HepG2 (cell line): ENCODE measurements around the gene TECRL. TPM values are rescaled to one million over a fixed set of nuclear protein-coding genes. Genes with fewer than 3 reads are reported as not detected.

ENCODE experiments used
- ATAC-seq: fragments of 200-7000 bp; cut with Tn5 transposase; 3 replicates; pipeline ENCODE4 v1.9.1; 2020; ENCODE audit warnings: mild to moderate bottlenecking, moderate library complexity
- BruUV-seq: library from RNA; stranded (reverse); fragments of 400-500 nt; replicated peaks from 2 replicates; lab custom pipeline; 2021; lab: Mats Ljungman, UMichigan
- CTCF ChIA-PET: fragments of 300-600 bp; formaldehyde crosslinking; extraction: SDS; loops from one replicate; lab custom pipeline; 2021; ENCODE audit warnings: low total read pairs, inconsistent platforms, low intra/inter-chr PET ratio; lab: Yijun Ruan, JAX
- POLR2A ChIA-PET: fragments of 350-600 bp; sonication (Branson Sonifier 250); formaldehyde crosslinking; loops from one replicate; lab custom pipeline; 2020; ENCODE audit warnings: antibody characterized with exemption, inconsistent platforms; lab: Yijun Ruan, JAX
- DNase-seq: peaks from one replicate; pipeline ENCODE4 v3.0.0-alpha.2; 2015; ENCODE audit warnings: low spot score
- FAIRE-seq: peaks from 3 replicates; lab custom pipeline; 2011; peaks lifted over from hg19 to GRCh38; lab: Jason Lieb, UNC
- H2AFZ ChIP-seq: one replicate; pipeline ENCODE4 v1.6.1; 2011; ENCODE audit warnings: low read length, inconsistent platforms
- H3K27ac ChIP-seq: fragments of 300-600 bp; 3 replicates; pipeline ENCODE4 v1.8.0; 2011; ENCODE audit warnings: mixed run types, mild to moderate bottlenecking, mixed read lengths, low read length, inconsistent platforms; ENCODE audit not compliant: insufficient read depth; ENCODE audit errors: extremely low read length
- H3K27me3 ChIP-seq, 2 experiments: fragments of 200-600 bp in 1 of 2; 2 replicates in 1 of 2; 3 replicates in 1 of 2; pipeline versions ENCODE4 v1.6.0 to v1.8.0; 2011; ENCODE audit warnings: low read length in 2 of 2, mild to moderate bottlenecking in 2 of 2, moderate library complexity in 2 of 2, inconsistent platforms in 1 of 2; ENCODE audit not compliant: insufficient read depth in 2 of 2, control insufficient read depth in 1 of 2
- H3K36me3 ChIP-seq, 2 experiments: fragments of 200-600 bp in 1 of 2; replicated peaks in 1 of 2; 2 replicates in 1 of 2; 3 replicates in 1 of 2; pipeline versions ENCODE4 v1.5.1 to v1.8.0; 2011; ENCODE audit warnings: low read length in 2 of 2, inconsistent platforms in 1 of 2; ENCODE audit not compliant: insufficient read depth in 2 of 2, control insufficient read depth in 1 of 2
- H3K4me1 ChIP-seq: 2 replicates; pipeline ENCODE4 v1.5.1; 2012; ENCODE audit warnings: low read length, inconsistent platforms; ENCODE audit not compliant: insufficient read depth
- H3K4me2 ChIP-seq: 2 replicates; pipeline ENCODE4 v1.6.0; 2011; ENCODE audit warnings: low read depth, low read length, inconsistent platforms
- H3K4me3 ChIP-seq, 3 experiments: fragments of 200-600 bp in 1 of 3; sonication (generic), shearing (Covaris generic) in 1 of 3; replicated peaks in 1 of 3; 2 replicates each; pipeline ENCODE4 v1.5.1; 2011 to 2016; ENCODE audit warnings: low read length in 3 of 3, inconsistent platforms in 2 of 3, low read depth in 2 of 3, mild to moderate bottlenecking in 2 of 3, control low read depth in 1 of 3, mixed read lengths in 1 of 3; ENCODE audit not compliant: insufficient read depth in 1 of 3
- H3K79me2 ChIP-seq: one replicate; pipeline ENCODE4 v1.6.1; 2011; ENCODE audit warnings: low read length, inconsistent platforms; ENCODE audit not compliant: insufficient read depth
- H3K9ac ChIP-seq: 2 replicates; pipeline ENCODE4 v1.6.0; 2011; ENCODE audit warnings: mild to moderate bottlenecking, low read depth, low read length, inconsistent platforms; ENCODE audit not compliant: insufficient read depth
- H3K9me3 ChIP-seq: 2 replicates; pipeline ENCODE4 v1.5.1; 2012; ENCODE audit warnings: mild to moderate bottlenecking, low read length
- H4K20me1 ChIP-seq: 2 replicates; pipeline ENCODE4 v1.6.0; 2011; ENCODE audit warnings: inconsistent platforms, mild to moderate bottlenecking, low read length, moderate library complexity; ENCODE audit not compliant: insufficient read depth
- CBX1 ChIP-seq: IDR thresholded peaks from one replicate; pipeline ENCODE4 v1.6.1; 2016; ENCODE audit warnings: antibody characterized with exemption, low read depth
- EP300 ChIP-seq, 3 experiments: sonication (generic) in 1 of 3; formaldehyde crosslinking in 1 of 3; IDR thresholded peaks; 2 replicates each; pipeline versions ENCODE4 v1.5.1 to v1.6.1; 2011 to 2020; ENCODE audit warnings: low read depth in 2 of 3, low read length in 2 of 3, borderline replicate concordance in 1 of 3, improper control_type of control experiment in 1 of 3, mild to moderate bottlenecking in 1 of 3, missing genetic modification reagents in 1 of 3, moderate library complexity in 1 of 3
- HDAC1 ChIP-seq: sonication (generic); formaldehyde crosslinking; IDR thresholded peaks from 2 replicates; pipeline ENCODE4 v1.5.1; 2020; ENCODE audit warnings: mild to moderate bottlenecking, missing genetic modification reagents
- MED8 ChIP-seq: sonication (generic); formaldehyde crosslinking; IDR thresholded peaks from 2 replicates; pipeline ENCODE4 v1.8.1; 2023; ENCODE audit warnings: mild to moderate bottlenecking, missing genetic modification reagents; ENCODE audit not compliant: insufficient replicate concordance
- MTF2 ChIP-seq: sonication (generic); formaldehyde crosslinking; IDR thresholded peaks from 2 replicates; pipeline ENCODE4 v1.5.0; 2020; ENCODE audit warnings: missing genetic modification reagents, borderline replicate concordance
- POGK ChIP-seq: sonication (generic); formaldehyde crosslinking; conservative IDR thresholded peaks from 2 replicates; pipeline ENCODE4 v1.8.0; 2022; ENCODE audit warnings: mild to moderate bottlenecking, moderate library complexity, missing genetic modification reagents
- SAFB2 ChIP-seq: sonication (generic); formaldehyde crosslinking; IDR thresholded peaks from 2 replicates; pipeline ENCODE4 v1.5.1; 2020; ENCODE audit warnings: missing genetic modification reagents, low read depth, mild to moderate bottlenecking, borderline replicate concordance
- SMAD9 ChIP-seq: sonication (generic); formaldehyde crosslinking; IDR thresholded peaks from 2 replicates; pipeline ENCODE4 v1.5.1; 2020; ENCODE audit warnings: mild to moderate bottlenecking, missing genetic modification reagents
- ZFP37 ChIP-seq: sonication (generic); formaldehyde crosslinking; IDR thresholded peaks from 2 replicates; pipeline ENCODE4 v1.4.0; 2020; ENCODE audit warnings: missing genetic modification reagents, borderline replicate concordance
- ZMYM2 ChIP-seq: sonication (generic); formaldehyde crosslinking; IDR thresholded peaks from 2 replicates; pipeline ENCODE4 v1.8.0; 2022; ENCODE audit warnings: mild to moderate bottlenecking, missing genetic modification reagents
- ZNF207 ChIP-seq: fragments of 450-650 bp; IDR thresholded peaks from 2 replicates; pipeline ENCODE4 v1.6.1; 2016; ENCODE audit warnings: antibody characterized with exemption, borderline replicate concordance
- ZNF350 ChIP-seq: sonication (generic); formaldehyde crosslinking; IDR thresholded peaks from 2 replicates; pipeline ENCODE4 v1.4.0; 2020; ENCODE audit warnings: mild to moderate bottlenecking, low read depth, missing genetic modification reagents, borderline replicate concordance
- ZNF605 ChIP-seq: sonication (generic); formaldehyde crosslinking; IDR thresholded peaks from 2 replicates; pipeline ENCODE4 v1.8.0; 2022; ENCODE audit warnings: mild to moderate bottlenecking, missing genetic modification reagents
- ZNF703 ChIP-seq: sonication (generic); formaldehyde crosslinking; IDR thresholded peaks from 2 replicates; pipeline ENCODE4 v1.5.1; 2020; ENCODE audit warnings: missing genetic modification reagents, mild to moderate bottlenecking, moderate library complexity, borderline replicate concordance
- ZNF724P ChIP-seq: sonication (generic); formaldehyde crosslinking; IDR thresholded peaks from 2 replicates; pipeline ENCODE4 v1.8.0; 2022; ENCODE audit warnings: missing genetic modification reagents, borderline replicate concordance
- ZNF746 ChIP-seq: sonication (generic); formaldehyde crosslinking; IDR thresholded peaks from 2 replicates; pipeline ENCODE4 v1.8.0; 2022; ENCODE audit warnings: mild to moderate bottlenecking, missing genetic modification reagents
- WGBS: methylation state at CpG from one replicate; pipeline ENCODE4 v1.1.6; 2017; ENCODE audit warnings: low lambda C conversion rate; 5-methylcytosine and 5-hydroxymethylcytosine counted together
- in situ Hi-C: cut with HindIII; loops from 2 replicates; pipeline ENCODE4 v1.10.0; 2017; ENCODE audit warnings: low pct_unique_long_range_greater_than_20kb; ENCODE audit not compliant: extremely low pct_ligation_motif_present
- intact Hi-C: fragments of 100-400 bp; cut with micrococcal nuclease; formaldehyde crosslinking; loops from one replicate; pipeline ENCODE4 v1.10.0; 2022; ENCODE audit not compliant: unreplicated experiment
- polyA plus RNA-seq, 8 experiments: library from polyadenylated mRNA; depleted of rRNA in 3 of 8; stranded (reverse) in 7 of 8; unstranded in 1 of 8; fragments of >200 nt; fragmentation: Illumina TruSeq in 4 of 8; extraction: Trizol in 4 of 8; gene quantifications; 2 replicates each; pipeline versions ENCODE4 v1.2.1 to v1.2.3, GENCODE V29; 2011 to 2016; ENCODE audit warnings: low read depth in 4 of 8, missing spikeins in 1 of 8, mixed read lengths in 1 of 8; ENCODE audit not compliant: insufficient read depth in 1 of 8
- total RNA-seq, 5 experiments: library from RNA; depleted of rRNA; stranded (reverse); fragments of >200 nt; fragmentation: Illumina TruSeq; extraction: Trizol; gene quantifications; 2 replicates each; pipeline ENCODE4 v1.2.3, GENCODE V29; 2016; ENCODE audit warnings: low read depth in 1 of 5

Gene TECRL
- total and polyA plus RNA-seq, 2 of the 13 experiments (the other 11 are each of a cell fraction or from before 2014, with no cell fraction given): not detected

DNA sequence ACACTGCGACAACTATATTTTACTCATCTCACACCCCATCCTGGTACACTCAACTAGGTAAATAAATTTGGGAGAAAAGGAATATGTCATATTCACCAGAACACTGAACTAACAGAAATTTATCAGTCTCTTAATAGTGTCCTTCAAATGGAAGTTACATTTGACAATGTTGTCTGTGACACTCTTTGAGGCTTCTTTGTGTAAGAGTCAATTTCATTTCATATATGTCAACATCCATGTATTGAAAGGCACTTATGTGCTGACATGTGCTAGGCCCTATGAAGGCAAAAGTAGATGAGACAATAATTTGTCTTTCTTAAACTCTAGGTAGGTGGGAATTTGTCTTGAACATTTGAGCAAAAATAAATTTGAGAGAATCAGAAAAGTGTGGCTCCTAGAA is 82.0 kb downstream of the TECRL start (continued):
- TF ChIP-seq POGK: no peak
- no peak for TF ChIP-seq ZNF207
- TF ChIP-seq CBX1: no peak
- TF ChIP-seq ZNF605: no peak
- no peak for TF ChIP-seq EP300 (IDR thresholded peaks at IDR 0.05; ENCODE audit: low read depth in 2 of 2, low read length in 2 of 2)
- TF ChIP-seq EP300 (CRISPR knock-in tag; IDR thresholded peaks at IDR 0.05; ENCODE audit: borderline replicate concordance): no peak
- TF ChIP-seq HDAC1 (CRISPR knock-in tag): no peak
- TF ChIP-seq ZNF703 (CRISPR knock-in tag): no peak

GRCh38 chr4:64326507-64326906 is 82.7 kb downstream of the TECRL start:
- Histone ChIP-seq H3K4me3 (no peak overlapping the region), H3K9ac (no peak overlapping the region)
- 3% methylated on average over 1 of the region's 1 CpG for WGBS

More at GRCh38 chr4:64326507-64326906, 82.7 kb downstream of the TECRL start:
- FAIRE-seq (no peak), ATAC-seq (no peak), DNase-seq (no peak)
- H2AFZ ChIP-seq: no peak overlapping the region
- intact Hi-C loops (no loop called here), in situ Hi-C loops (no loop called here)
- H4K20me1 ChIP-seq: no peaks in the 10 kb centered on the region
- ChIA-PET CTCF (no interaction called here), POLR2A (no interaction called here)
- no peak overlapping the region for H3K4me2 ChIP-seq
- H3K36me3 ChIP-seq: no peaks in the 10 kb centered on the region
- no peaks in the 10 kb centered on the region for H3K27me3 ChIP-seq
- no peaks in the 10 kb centered on the region for H3K9me3 ChIP-seq
- no peak for TF ChIP-seq ZFP37
- no peak for TF ChIP-seq ZNF350 (CRISPR knock-in tag)
- no peak for TF ChIP-seq ZMYM2 (CRISPR knock-in tag)
- TF ChIP-seq SAFB2 (CRISPR knock-in tag): no peak
- TF ChIP-seq MTF2 (CRISPR knock-in tag): no peak
- no peak for TF ChIP-seq ZNF746 (CRISPR knock-in tag)
- no peak for TF ChIP-seq ZNF724P (CRISPR knock-in tag)
- TF ChIP-seq SMAD9 (CRISPR knock-in tag): no peak
- no peak for TF ChIP-seq MED8 (CRISPR knock-in tag)
- H3K79me2 ChIP-seq: no peaks in the 10 kb centered on the region
- no TSS peak for BruUV-seq
- H3K27ac ChIP-seq: no peak overlapping the region
- H3K4me1 ChIP-seq: no peaks in the 10 kb centered on the region
